Lower lobe of right lung (tissue), 2 donors: Measurements from ENCODE around the gene C5orf22. TPM values are rescaled to one million over a fixed set of nuclear protein-coding genes. Genes with fewer than 3 reads are reported as not detected.

Experiments
- ATAC-seq, 2 donors: fragments of 200-7000 bp; cut with Tn5 transposase; one replicate each; pipeline ENCODE4 v1.9.1; 2020 to 2022; ENCODE audit warnings: mild to moderate bottlenecking in 2 of 2, moderate library complexity in 2 of 2
- DNase-seq: peaks from one replicate; pipeline ENCODE4 v3.0.0-alpha.2; 2020
- H3K27ac ChIP-seq: fragments of 200-600 bp; one replicate; pipeline ENCODE4 v1.8.0; 2022
- H3K27me3 ChIP-seq: fragments of 200-600 bp; one replicate; pipeline ENCODE4 v1.8.0; 2022; ENCODE audit warnings: low read depth
- H3K36me3 ChIP-seq: fragments of 200-600 bp; one replicate; pipeline ENCODE4 v1.8.0; 2022; ENCODE audit warnings: mild to moderate bottlenecking
- H3K4me1 ChIP-seq: fragments of 200-600 bp; one replicate; pipeline ENCODE4 v1.8.0; 2022
- H3K4me3 ChIP-seq: fragments of 200-600 bp; one replicate; pipeline ENCODE4 v1.8.0; 2022; ENCODE audit warnings: mild to moderate bottlenecking
- H3K9me3 ChIP-seq: fragments of 200-600 bp; one replicate; pipeline ENCODE4 v1.8.0; 2022
- intact Hi-C: fragments of 100-400 bp; cut with DNase I; formaldehyde crosslinking; loops from one replicate; pipeline ENCODE4 v1.11.0; 2022
- long read RNA-seq: library from polyadenylated mRNA; unstranded; transcript quantifications from one replicate; pipeline ENCODE4 v2.0.0, GENCODE V29; 2021
- total RNA-seq: library from RNA; stranded (reverse); fragmentation: NEBNext Ultra II Directional; extraction: Animal tissue kit (Norgen Biotek cat#: 25700); gene quantifications from one replicate; pipeline ENCODE4 v1.2.1, GENCODE V29; 2021
- TF ChIP-seq, protein P1 (sequence below): fragments of 200-600 bp; IDR thresholded peaks from one replicate; pipeline ENCODE4 v1.8.0; 2022; ENCODE audit warnings: antibody characterized with exemption, mild to moderate bottlenecking
- donor health status: DM: no; HTN: yes; CAD: no; lungs with severe emphysema.

Gene C5orf22
- total RNA-seq: 20.8 TPM
- long read RNA-seq, transcript C5orf22-201 (9 exons, 3,612 nt): major isoform, 15 of 27 reads
- long read RNA-seq, partial matches to known transcripts: 4 of 27 reads
- long read RNA-seq, other reads (novel, unspliced or antisense): 7 of 27 reads

DNA sequence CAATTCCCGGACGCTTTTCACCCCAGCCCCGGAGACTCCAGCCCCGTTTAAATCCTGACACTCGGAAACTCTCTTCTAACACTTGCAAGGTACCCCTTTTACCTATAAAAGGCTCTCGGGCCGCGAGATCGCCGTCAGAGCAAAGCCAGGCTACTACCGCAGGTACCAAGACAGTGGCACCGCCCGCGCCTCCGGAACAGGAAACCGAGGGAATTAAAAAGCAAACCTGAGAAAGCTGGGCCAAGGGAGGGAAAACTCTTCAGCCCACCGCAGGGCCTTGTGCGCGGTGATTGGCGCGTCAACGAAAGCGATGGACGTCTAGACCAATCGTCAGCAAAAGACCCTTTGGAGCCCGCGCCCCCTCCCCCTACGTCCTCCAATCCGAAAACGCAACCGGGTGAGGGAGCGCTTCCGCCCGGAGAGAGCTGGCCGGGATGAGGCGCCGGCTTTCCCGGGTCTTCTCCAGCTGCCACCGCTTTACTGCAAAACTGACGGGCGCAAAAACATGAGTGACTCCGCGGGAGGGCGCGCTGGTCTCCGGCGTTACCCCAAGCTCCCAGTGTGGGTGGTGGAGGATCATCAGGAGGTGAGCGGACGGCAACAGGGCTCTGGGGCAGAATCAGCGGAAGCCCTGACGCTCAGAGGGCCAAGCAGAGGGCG is at the start of gene C5orf22, which contains the start of gene DROSHA:
TSS of gene C5orf22 (plus strand) at position 414 of the 660 bp plus-strand sequence. CDS start at position 506, 92 bp downstream.
TSS of gene DROSHA (minus strand) at position 206 of the 660 bp plus-strand sequence. CDS start 3,034 bp downstream, outside the sequence.
- Histone ChIP-seq H3K36me3 (peaks cover 54% of the 10 kb centered on the region), H3K27me3 (no peaks in the 10 kb centered on the region), H3K9me3 (no peaks in the 10 kb centered on the region), H3K4me1 (peaks cover 32% of the 10 kb centered on the region), H3K4me3 (peak within 1 kb of the TSS; percentile 76), H3K27ac (peak within 1 kb of the TSS; percentile 83)
- DNase-seq (peak; percentile 97), ATAC-seq (peak; percentile 99 to 100)
- intact Hi-C loops: no loop called here
- TF ChIP-seq, protein P1, sequence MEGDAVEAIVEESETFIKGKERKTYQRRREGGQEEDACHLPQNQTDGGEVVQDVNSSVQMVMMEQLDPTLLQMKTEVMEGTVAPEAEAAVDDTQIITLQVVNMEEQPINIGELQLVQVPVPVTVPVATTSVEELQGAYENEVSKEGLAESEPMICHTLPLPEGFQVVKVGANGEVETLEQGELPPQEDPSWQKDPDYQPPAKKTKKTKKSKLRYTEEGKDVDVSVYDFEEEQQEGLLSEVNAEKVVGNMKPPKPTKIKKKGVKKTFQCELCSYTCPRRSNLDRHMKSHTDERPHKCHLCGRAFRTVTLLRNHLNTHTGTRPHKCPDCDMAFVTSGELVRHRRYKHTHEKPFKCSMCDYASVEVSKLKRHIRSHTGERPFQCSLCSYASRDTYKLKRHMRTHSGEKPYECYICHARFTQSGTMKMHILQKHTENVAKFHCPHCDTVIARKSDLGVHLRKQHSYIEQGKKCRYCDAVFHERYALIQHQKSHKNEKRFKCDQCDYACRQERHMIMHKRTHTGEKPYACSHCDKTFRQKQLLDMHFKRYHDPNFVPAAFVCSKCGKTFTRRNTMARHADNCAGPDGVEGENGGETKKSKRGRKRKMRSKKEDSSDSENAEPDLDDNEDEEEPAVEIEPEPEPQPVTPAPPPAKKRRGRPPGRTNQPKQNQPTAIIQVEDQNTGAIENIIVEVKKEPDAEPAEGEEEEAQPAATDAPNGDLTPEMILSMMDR: no peak

DNA sequence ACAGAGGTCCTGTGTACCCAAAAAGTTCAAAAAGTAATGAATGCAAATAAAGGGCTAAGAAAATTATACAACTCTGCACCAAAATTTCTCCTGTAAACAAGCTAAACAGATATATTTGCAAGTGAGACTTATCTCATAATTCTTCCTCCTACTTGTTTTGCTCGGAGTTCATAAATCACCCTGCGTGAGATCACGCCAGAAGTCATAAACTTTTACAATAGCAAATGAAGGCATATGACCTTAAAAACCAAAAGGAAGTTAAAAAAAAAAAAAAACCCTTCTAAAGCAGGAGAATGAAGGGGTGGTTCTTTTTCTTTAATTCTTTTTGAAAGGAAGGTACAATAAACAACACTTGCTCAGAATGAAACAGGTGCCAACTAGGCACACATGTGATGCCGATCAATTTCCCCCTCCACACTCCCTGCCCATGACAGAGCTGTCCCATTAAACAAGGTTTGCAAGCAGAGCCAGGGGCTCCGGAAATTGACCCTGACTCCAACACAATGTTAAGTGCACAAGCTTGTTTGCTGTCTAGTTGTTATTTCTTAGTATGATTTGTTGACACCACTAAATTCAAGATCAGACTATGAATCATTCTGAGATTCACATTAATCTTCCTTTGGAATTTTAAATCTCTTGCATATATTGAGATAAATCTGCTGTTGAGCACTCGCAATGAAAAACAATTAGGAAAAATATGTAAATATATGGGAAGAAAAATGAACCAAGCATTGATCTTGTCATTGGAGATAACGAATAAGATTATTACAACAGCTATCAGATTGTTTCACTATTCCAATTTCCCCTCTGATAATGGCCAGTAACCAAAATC is 46.5 kb upstream of the C5orf22 start:
- Histone ChIP-seq H3K4me1 (no peaks in the 10 kb centered on the region), H3K27me3 (no peaks in the 10 kb centered on the region), H3K36me3 (peaks cover 86% of the 10 kb centered on the region), H3K27ac (no peak overlapping the region), H3K4me3 (no peak overlapping the region), H3K9me3 (no peaks in the 10 kb centered on the region)
- ATAC-seq: no peak
- no peak for DNase-seq
- intact Hi-C loops: no loop called here
- TF ChIP-seq, protein P1: no peak

DNA sequence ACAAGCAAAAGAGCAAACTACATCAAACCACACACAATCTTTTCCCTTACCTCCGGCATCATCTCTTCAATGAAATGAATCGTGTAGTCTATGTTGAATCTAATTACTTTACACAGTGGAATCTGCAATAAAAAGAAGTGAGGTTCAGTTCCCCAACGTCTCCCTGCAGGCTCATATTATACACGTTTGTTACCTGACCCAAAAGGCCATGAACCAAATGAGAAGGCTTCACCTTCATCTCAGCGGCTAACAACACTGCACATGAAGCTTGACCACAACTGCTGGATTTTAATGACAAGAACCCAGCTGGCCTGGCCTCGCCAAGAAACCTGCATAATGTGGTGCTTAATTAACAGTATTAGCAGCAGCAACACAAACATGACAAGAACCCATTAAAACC is 45.7 kb upstream of the C5orf22 start:
- intact Hi-C loops: no loop called here
- H3K4me1 ChIP-seq: no peaks in the 10 kb centered on the region

DNA sequence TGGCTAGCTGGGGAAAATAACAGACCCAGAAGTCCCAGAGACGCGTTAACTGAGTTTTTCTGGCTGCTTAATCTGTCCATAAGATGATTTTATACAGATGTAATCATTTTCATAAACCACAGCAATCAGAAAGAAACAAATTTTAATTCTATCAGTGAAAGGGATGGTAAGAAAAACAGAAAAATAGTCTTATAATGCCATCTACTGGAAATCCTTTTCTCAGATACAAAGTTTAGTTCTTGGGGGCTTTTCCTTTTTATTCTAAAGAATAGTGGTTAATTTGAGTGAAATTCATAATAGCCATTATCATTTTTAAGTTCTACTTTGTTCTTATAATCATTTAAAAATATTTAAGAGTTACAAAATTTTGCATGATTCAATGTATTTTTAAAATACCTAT is 44.6 kb upstream of the C5orf22 start:
- intact Hi-C loops: no loop called here
- H3K4me1 ChIP-seq: no peaks in the 10 kb centered on the region
- H3K36me3 ChIP-seq: peaks cover 81% of the 10 kb centered on the region
- DNase-seq (no peak), ATAC-seq (no peak)
- H3K4me3 ChIP-seq: no peak overlapping the region
- H3K27ac ChIP-seq: no peak overlapping the region
- TF ChIP-seq, protein P1: no peak
- H3K27me3 ChIP-seq: no peaks in the 10 kb centered on the region
- H3K9me3 ChIP-seq: no peaks in the 10 kb centered on the region

More for the DNA sequence above, 45.7 kb upstream of the C5orf22 start:
- ATAC-seq (no peak), DNase-seq (no peak)
- no peak overlapping the region for H3K27ac ChIP-seq
- no peaks in the 10 kb centered on the region for H3K27me3 ChIP-seq
- H3K9me3 ChIP-seq: no peaks in the 10 kb centered on the region
- H3K36me3 ChIP-seq: peaks cover 82% of the 10 kb centered on the region
- TF ChIP-seq, protein P1: no peak
- H3K4me3 ChIP-seq: no peak overlapping the region

DNA sequence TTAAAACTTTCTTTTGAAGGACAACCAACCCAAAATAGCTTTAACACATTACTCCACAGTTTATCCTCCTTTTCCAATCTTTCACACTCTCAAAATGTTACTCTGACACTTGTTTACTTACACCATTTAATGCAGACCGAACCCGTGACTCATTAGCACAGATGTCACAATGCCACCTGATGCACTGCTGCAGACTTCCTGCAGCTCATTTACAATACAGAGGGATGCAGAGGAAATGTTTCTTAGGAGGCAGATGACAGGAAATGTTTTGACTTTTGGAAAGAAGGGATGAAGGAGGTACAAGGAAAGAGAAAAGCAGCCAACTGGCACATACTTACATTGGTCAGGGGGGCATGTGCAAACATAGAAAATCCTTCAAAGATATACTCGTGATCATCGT is 39.2 kb upstream of the C5orf22 start:
- DNase-seq: no peak
- H3K4me3 ChIP-seq: no peak overlapping the region

More for the DNA sequence above, 39.2 kb upstream of the C5orf22 start:
- H3K4me1 ChIP-seq: no peaks in the 10 kb centered on the region
- no peaks in the 10 kb centered on the region for H3K27me3 ChIP-seq
- ATAC-seq: no peak
- TF ChIP-seq, protein P1: no peak
- H3K36me3 ChIP-seq: peaks cover 88% of the 10 kb centered on the region
- H3K9me3 ChIP-seq: no peaks in the 10 kb centered on the region
- intact Hi-C loops: no loop called here
- H3K27ac ChIP-seq: no peak overlapping the region
